ENCODE results near the gene ATP6V0E2. TPM values are rescaled to one million over a fixed set of nuclear protein-coding genes. Genes with fewer than 3 reads are reported as not detected.
"Not testable (repeated sequence)": the region's sequence is repeated elsewhere in the genome, so short reads cannot be mapped to it uniquely, and the experiment has no call there.

ATP6V0E2 gene
- total and polyA plus RNA-seq, 2 experiments from 2014 or later: 11.6 to 25.6 TPM

GRCh38 chr7:149885191-149886017, 11.6 kb downstream of the ATP6V0E2 start:
- Histone ChIP-seq H3K9me2 (replicated peaks; ENCODE audit: insufficient read depth) (no peaks in the 10 kb centered on the region), H3K4me1 (ENCODE audit: insufficient read depth) (no peaks in the 10 kb centered on the region), H3K4me3 (no peak overlapping the region), H2AFZ (no peak overlapping the region), H3K27ac (no peak overlapping the region), H3K79me2 (no peaks in the 10 kb centered on the region), H3K9me3 (ENCODE audit: low read depth) (no peaks in the 10 kb centered on the region), H3K27me3 (no peaks in the 10 kb centered on the region), H3K36me3 (replicated peaks; ENCODE audit: insufficient read depth, low read depth) (no peaks in the 10 kb centered on the region), H3K4me2 (no peak overlapping the region), H4K20me1 (ENCODE audit: insufficient read depth, poor library complexity, severe bottlenecking) (no peaks in the 10 kb centered on the region)
- TF ChIP-seq EZH2phosphoT487 (IDR thresholded peaks at IDR 0.05; ENCODE audit: low read depth, severe bottlenecking, unreplicated experiment) (no peak), EZH2 (IDR thresholded peaks at IDR 0.05; ENCODE audit: borderline replicate concordance) (no peak), CTCF (IDR thresholded peaks at IDR 0.05; ENCODE audit: poor library complexity) (no peak)
- 76% methylated on average over 13 of the region's 13 CpGs for WGBS (ENCODE audit: low lambda C conversion rate, missing lambda C conversion rate)
- peak; percentile 20 for DNase-seq (ENCODE audit: low spot score)

- 80% methylated on average over 4 of the region's 4 CpGs for WGBS (ENCODE audit: low lambda C conversion rate, missing lambda C conversion rate)
- no peak overlapping the region for H3K4me2 ChIP-seq
- H3K36me3 ChIP-seq (replicated peaks; ENCODE audit: insufficient read depth, low read depth): no peaks in the 10 kb centered on the region
- no peaks in the 10 kb centered on the region for H3K9me2 ChIP-seq (replicated peaks; ENCODE audit: insufficient read depth)
- H3K4me3 ChIP-seq: no peak overlapping the region
- DNase-seq (ENCODE audit: low spot score): no peak
- no peaks in the 10 kb centered on the region for H3K9me3 ChIP-seq (ENCODE audit: low read depth)
- H3K27ac ChIP-seq: no peak overlapping the region
- H3K27me3 ChIP-seq: no peaks in the 10 kb centered on the region
- TF ChIP-seq EZH2 (IDR thresholded peaks at IDR 0.05; ENCODE audit: borderline replicate concordance): no peak
- no peak for TF ChIP-seq CTCF (IDR thresholded peaks at IDR 0.05; ENCODE audit: poor library complexity)
- TF ChIP-seq EZH2phosphoT487 (IDR thresholded peaks at IDR 0.05; ENCODE audit: low read depth, severe bottlenecking, unreplicated experiment): no peak
- H2AFZ ChIP-seq: no peak overlapping the region
- H3K79me2 ChIP-seq: no peaks in the 10 kb centered on the region
- H4K20me1 ChIP-seq (ENCODE audit: insufficient read depth, poor library complexity, severe bottlenecking): no peaks in the 10 kb centered on the region
- H3K4me1 ChIP-seq (ENCODE audit: insufficient read depth): no peaks in the 10 kb centered on the region
Observed at GRCh38 chr7:149886018-149886415, 12.2 kb downstream of the ATP6V0E2 start.

GRCh38 chr7:149887311-149887710, 13.5 kb downstream of the ATP6V0E2 start:
- Histone ChIP-seq H3K36me3 (replicated peaks; ENCODE audit: insufficient read depth, low read depth) (no peaks in the 10 kb centered on the region), H3K4me2 (no peak overlapping the region), H3K4me3 (no peak overlapping the region), H3K79me2 (no peaks in the 10 kb centered on the region), H3K27ac (no peak overlapping the region), H3K9me2 (replicated peaks; ENCODE audit: insufficient read depth) (no peaks in the 10 kb centered on the region), H3K4me1 (ENCODE audit: insufficient read depth) (no peaks in the 10 kb centered on the region), H3K9me3 (ENCODE audit: low read depth) (no peaks in the 10 kb centered on the region), H3K27me3 (no peaks in the 10 kb centered on the region), H2AFZ (no peak overlapping the region), H4K20me1 (ENCODE audit: insufficient read depth, poor library complexity, severe bottlenecking) (no peaks in the 10 kb centered on the region)
- no peak for TF ChIP-seq CTCF (IDR thresholded peaks at IDR 0.05; ENCODE audit: poor library complexity)
- no peak for TF ChIP-seq EZH2phosphoT487 (IDR thresholded peaks at IDR 0.05; ENCODE audit: low read depth, severe bottlenecking, unreplicated experiment)
- TF ChIP-seq EZH2 (IDR thresholded peaks at IDR 0.05; ENCODE audit: borderline replicate concordance): no peak
- WGBS (ENCODE audit: low lambda C conversion rate, missing lambda C conversion rate): 95% methylated on average over 7 of the region's 7 CpGs
- no peak for DNase-seq (ENCODE audit: low spot score)

- WGBS (ENCODE audit: low lambda C conversion rate, missing lambda C conversion rate): 42% methylated on average over 2 of the region's 2 CpGs
- H3K36me3 ChIP-seq (replicated peaks; ENCODE audit: insufficient read depth, low read depth); H3K9me3 ChIP-seq (ENCODE audit: low read depth); H3K27ac ChIP-seq; DNase-seq (ENCODE audit: low spot score); H3K79me2 ChIP-seq; H3K9me2 ChIP-seq (replicated peaks; ENCODE audit: insufficient read depth); H2AFZ ChIP-seq; H3K4me1 ChIP-seq (ENCODE audit: insufficient read depth); H4K20me1 ChIP-seq (ENCODE audit: insufficient read depth, poor library complexity, severe bottlenecking); H3K4me2 ChIP-seq; H3K27me3 ChIP-seq; H3K4me3 ChIP-seq: not testable (repeated sequence)
Observed at GRCh38 chr7:149890715-149891114, 16.9 kb downstream of the ATP6V0E2 start.

- not testable (repeated sequence) for H3K4me1 ChIP-seq (ENCODE audit: insufficient read depth); H4K20me1 ChIP-seq (ENCODE audit: insufficient read depth, poor library complexity, severe bottlenecking); H3K27me3 ChIP-seq; H2AFZ ChIP-seq; H3K9me2 ChIP-seq (replicated peaks; ENCODE audit: insufficient read depth); H3K36me3 ChIP-seq (replicated peaks; ENCODE audit: insufficient read depth, low read depth); DNase-seq (ENCODE audit: low spot score); H3K4me3 ChIP-seq; H3K27ac ChIP-seq; H3K4me2 ChIP-seq; H3K79me2 ChIP-seq; H3K9me3 ChIP-seq (ENCODE audit: low read depth)
- 80% methylated on average over 8 of the region's 8 CpGs for WGBS (ENCODE audit: low lambda C conversion rate, missing lambda C conversion rate)
Observed at GRCh38 chr7:149894957-149895356, 21.2 kb downstream of the ATP6V0E2 start.

- WGBS (ENCODE audit: low lambda C conversion rate, missing lambda C conversion rate): 76% methylated on average over 4 of the region's 6 CpGs
- H3K4me2 ChIP-seq; H4K20me1 ChIP-seq (ENCODE audit: insufficient read depth, poor library complexity, severe bottlenecking); H3K4me1 ChIP-seq (ENCODE audit: insufficient read depth); H2AFZ ChIP-seq; H3K4me3 ChIP-seq; H3K27ac ChIP-seq; H3K9me2 ChIP-seq (replicated peaks; ENCODE audit: insufficient read depth); DNase-seq (ENCODE audit: low spot score); H3K79me2 ChIP-seq; H3K36me3 ChIP-seq (replicated peaks; ENCODE audit: insufficient read depth, low read depth); H3K9me3 ChIP-seq (ENCODE audit: low read depth); H3K27me3 ChIP-seq: not testable (repeated sequence)
Observed at GRCh38 chr7:149907776-149908376, 34.1 kb downstream of the ATP6V0E2 start.

Measured in hepatocyte (in vitro differentiated cells).